ENCODE results near the gene ABLIM3. TPM values are rescaled to one million over a fixed set of nuclear protein-coding genes. Genes with fewer than 3 reads are reported as not detected.

ABLIM3 gene
- total RNA-seq, 1 experiment from 2014 or later, result 70.9 TPM

GRCh38 chr5:149100331-149100730 lies 41.0 kb upstream of the ABLIM3 start:
- H3K9me3 Mint-ChIP-seq (ENCODE audit: low read depth, unreplicated experiment), result peaks cover 16% of the 10 kb centered on the region
- H3K27me3 Mint-ChIP-seq (ENCODE audit: unreplicated experiment), result no peaks in the 10 kb centered on the region
- TF ChIP-seq, protein P1, sequence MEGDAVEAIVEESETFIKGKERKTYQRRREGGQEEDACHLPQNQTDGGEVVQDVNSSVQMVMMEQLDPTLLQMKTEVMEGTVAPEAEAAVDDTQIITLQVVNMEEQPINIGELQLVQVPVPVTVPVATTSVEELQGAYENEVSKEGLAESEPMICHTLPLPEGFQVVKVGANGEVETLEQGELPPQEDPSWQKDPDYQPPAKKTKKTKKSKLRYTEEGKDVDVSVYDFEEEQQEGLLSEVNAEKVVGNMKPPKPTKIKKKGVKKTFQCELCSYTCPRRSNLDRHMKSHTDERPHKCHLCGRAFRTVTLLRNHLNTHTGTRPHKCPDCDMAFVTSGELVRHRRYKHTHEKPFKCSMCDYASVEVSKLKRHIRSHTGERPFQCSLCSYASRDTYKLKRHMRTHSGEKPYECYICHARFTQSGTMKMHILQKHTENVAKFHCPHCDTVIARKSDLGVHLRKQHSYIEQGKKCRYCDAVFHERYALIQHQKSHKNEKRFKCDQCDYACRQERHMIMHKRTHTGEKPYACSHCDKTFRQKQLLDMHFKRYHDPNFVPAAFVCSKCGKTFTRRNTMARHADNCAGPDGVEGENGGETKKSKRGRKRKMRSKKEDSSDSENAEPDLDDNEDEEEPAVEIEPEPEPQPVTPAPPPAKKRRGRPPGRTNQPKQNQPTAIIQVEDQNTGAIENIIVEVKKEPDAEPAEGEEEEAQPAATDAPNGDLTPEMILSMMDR (IDR thresholded peaks at IDR 0.05; ENCODE audit: unreplicated experiment), result no peak
- H3K36me3 Mint-ChIP-seq (ENCODE audit: insufficient read depth, unreplicated experiment), result no peaks in the 10 kb centered on the region
- intact Hi-C loops (cut with micrococcal nuclease; ENCODE audit: unreplicated experiment), result no loop called here
- CTCF ChIA-PET, result no interaction called here
- DNase-seq, result no peak
- no TSS peak for BruUV-seq (replicated peaks)
- no peaks in the 10 kb centered on the region for H3K4me1 Mint-ChIP-seq (ENCODE audit: low read depth, unreplicated experiment)
- no peak overlapping the region for H3K4me3 Mint-ChIP-seq (ENCODE audit: low read depth, unreplicated experiment)
- no peak overlapping the region for H3K27ac Mint-ChIP-seq (ENCODE audit: unreplicated experiment)

DNA sequence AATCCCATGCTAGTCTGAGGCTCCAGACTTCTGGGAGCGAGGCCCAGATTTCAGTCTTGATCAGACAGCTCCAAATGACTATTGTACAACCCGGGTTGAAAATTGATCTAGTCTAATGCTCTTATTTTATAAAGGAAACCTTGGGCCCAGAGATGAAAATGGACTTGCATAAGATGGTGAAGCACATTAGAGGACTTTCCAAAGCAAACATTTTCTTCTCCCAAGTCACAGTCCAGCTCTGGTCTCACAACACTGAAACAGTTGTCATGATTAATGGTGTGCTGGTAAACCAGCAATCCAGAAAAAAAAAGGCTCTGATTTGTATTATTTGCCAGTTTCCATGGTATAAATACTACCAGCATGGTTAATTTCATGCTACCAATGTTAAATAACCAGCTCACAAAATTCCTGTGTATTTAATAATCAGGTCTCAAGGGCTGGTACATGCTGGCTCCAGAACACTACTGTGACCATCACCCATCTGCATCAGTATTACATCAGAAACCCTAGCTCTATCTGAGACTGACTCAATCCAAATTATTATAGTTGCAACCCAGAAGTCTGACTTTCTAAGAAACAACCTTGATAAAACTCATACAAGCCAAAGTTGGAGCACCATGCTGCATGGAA lies 32.5 kb upstream of the ABLIM3 start:
- BruUV-seq (replicated peaks), result no TSS peak
- H3K4me3 Mint-ChIP-seq (ENCODE audit: low read depth, unreplicated experiment), result no peak overlapping the region

DNA sequence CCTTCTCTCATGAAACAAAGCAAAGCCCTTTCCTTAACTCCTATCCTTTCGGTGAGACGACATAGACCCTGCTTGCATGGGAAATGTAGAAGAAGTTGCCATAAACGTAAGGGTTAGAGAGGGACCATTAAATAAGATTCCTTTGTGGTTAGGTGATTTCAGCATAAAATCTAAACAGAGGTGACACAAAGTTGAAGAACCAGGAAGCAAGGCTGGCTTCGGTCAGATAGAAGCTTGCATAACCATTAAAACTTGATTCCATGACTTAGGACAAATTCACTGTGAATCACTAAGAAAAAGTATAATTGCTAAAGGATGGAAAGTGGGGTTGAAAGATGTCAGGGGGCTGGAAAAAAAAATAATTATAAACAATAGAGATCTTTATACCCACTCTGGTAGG lies 30.9 kb upstream of the ABLIM3 start:
- H3K4me1 Mint-ChIP-seq (ENCODE audit: low read depth, unreplicated experiment), result peaks cover 52% of the 10 kb centered on the region
- no peaks in the 10 kb centered on the region for H3K36me3 Mint-ChIP-seq (ENCODE audit: insufficient read depth, unreplicated experiment)
- no peaks in the 10 kb centered on the region for H3K27me3 Mint-ChIP-seq (ENCODE audit: unreplicated experiment)
- no peak for DNase-seq
- H3K9me3 Mint-ChIP-seq (ENCODE audit: low read depth, unreplicated experiment), result peaks cover 2% of the 10 kb centered on the region
- no TSS peak for BruUV-seq (replicated peaks)
- CTCF ChIA-PET, result interaction anchor here (0.6 to 1.8 kb wide), 9 partner anchors 15 to 380 kb away, joined by 3 to 7 read pairs (median 4); partner anchors contain the start of genes ADRB2 and SH3TC2
- no peak overlapping the region for H3K4me3 Mint-ChIP-seq (ENCODE audit: low read depth, unreplicated experiment)
- TF ChIP-seq, protein P1 (IDR thresholded peaks at IDR 0.05; ENCODE audit: unreplicated experiment), result no peak
- intact Hi-C loops (cut with micrococcal nuclease; ENCODE audit: unreplicated experiment), result loop anchor here (5.0 kb wide), 2 partner anchors 283 to 668 kb away; partner anchors contain the start of gene ADRB2
- peak overlapping the region; percentile 46 for H3K27ac Mint-ChIP-seq (ENCODE audit: unreplicated experiment)

More for the DNA sequence above, 32.5 kb upstream of the ABLIM3 start:
- no peak for DNase-seq
- no peaks in the 10 kb centered on the region for H3K27me3 Mint-ChIP-seq (ENCODE audit: unreplicated experiment)
- CTCF ChIA-PET, result interaction anchor here (0.6 to 0.7 kb wide), 2 partner anchors 63 to 226 kb away, joined by 3 read pairs; no protein-coding TSS in a partner anchor
- TF ChIP-seq, protein P1 (IDR thresholded peaks at IDR 0.05; ENCODE audit: unreplicated experiment), result no peak
- no peak overlapping the region for H3K27ac Mint-ChIP-seq (ENCODE audit: unreplicated experiment)
- H3K4me1 Mint-ChIP-seq (ENCODE audit: low read depth, unreplicated experiment), result peaks cover 41% of the 10 kb centered on the region
- H3K9me3 Mint-ChIP-seq (ENCODE audit: low read depth, unreplicated experiment), result peaks cover 2% of the 10 kb centered on the region
- intact Hi-C loops (cut with micrococcal nuclease; ENCODE audit: unreplicated experiment), result no loop called here
- no peaks in the 10 kb centered on the region for H3K36me3 Mint-ChIP-seq (ENCODE audit: insufficient read depth, unreplicated experiment)

DNA sequence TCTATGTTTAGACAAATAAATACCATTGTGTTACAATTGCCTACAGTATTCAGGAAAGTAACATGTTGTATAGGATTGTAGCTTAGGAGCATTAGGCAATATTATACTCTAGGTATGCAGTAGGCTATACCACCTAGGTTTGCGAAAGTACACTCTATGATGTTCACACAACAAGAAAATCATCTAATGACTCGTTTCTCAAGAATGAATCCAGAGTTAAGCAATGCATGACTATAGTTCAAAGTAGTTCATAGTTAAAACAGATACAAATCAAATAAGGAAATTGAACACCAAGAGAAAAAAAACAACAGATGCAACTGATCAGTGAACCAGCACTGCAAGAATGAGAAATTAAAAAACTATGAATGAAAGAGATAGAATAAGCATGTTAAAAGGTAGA lies 27.6 kb upstream of the ABLIM3 start:
- H3K4me3 Mint-ChIP-seq (ENCODE audit: low read depth, unreplicated experiment), result no peak overlapping the region
- peak overlapping the region; percentile 64 for H3K27ac Mint-ChIP-seq (ENCODE audit: unreplicated experiment)

More for the DNA sequence above, 27.6 kb upstream of the ABLIM3 start:
- TF ChIP-seq, protein P1 (IDR thresholded peaks at IDR 0.05; ENCODE audit: unreplicated experiment), result no peak
- BruUV-seq (replicated peaks), result no TSS peak
- no peak for DNase-seq
- CTCF ChIA-PET, result interaction anchor here (1.3 to 4.1 kb wide), 8 partner anchors 51 to 383 kb away, joined by 3 to 74 read pairs (median 18); partner anchors contain the start of gene SH3TC2
- peaks cover 7% of the 10 kb centered on the region for H3K36me3 Mint-ChIP-seq (ENCODE audit: insufficient read depth, unreplicated experiment)
- peaks cover 2% of the 10 kb centered on the region for H3K9me3 Mint-ChIP-seq (ENCODE audit: low read depth, unreplicated experiment)
- intact Hi-C loops (cut with micrococcal nuclease; ENCODE audit: unreplicated experiment), result loop anchor here (1.0 to 5.0 kb wide), 8 partner anchors 51 to 671 kb away; partner anchors contain the start of gene ADRB2
- no peaks in the 10 kb centered on the region for H3K27me3 Mint-ChIP-seq (ENCODE audit: unreplicated experiment)
- H3K4me1 Mint-ChIP-seq (ENCODE audit: low read depth, unreplicated experiment), result peaks cover 76% of the 10 kb centered on the region

Data from Calu3 (cell line).